HepG2 (cell line): ENCODE results near the gene VEGFA. TPM values are rescaled to one million over a fixed set of nuclear protein-coding genes. Genes with fewer than 3 reads are reported as not detected.

ENCODE experiments used
- AKNA ChIP-seq: sonication (generic); formaldehyde crosslinking; IDR thresholded peaks from 2 replicates; pipeline ENCODE4 v1.4.0; 2020; ENCODE audit warnings: missing genetic modification reagents, borderline replicate concordance
- DR1 ChIP-seq: sonication (generic); formaldehyde crosslinking; IDR thresholded peaks from 2 replicates; pipeline ENCODE4 v1.8.0; 2021; ENCODE audit warnings: mild to moderate bottlenecking, missing genetic modification reagents, inconsistent platforms
- ESRRA ChIP-seq: sonication (generic); formaldehyde crosslinking; IDR thresholded peaks from 2 replicates; pipeline ENCODE4 v1.5.1; 2020; ENCODE audit warnings: mild to moderate bottlenecking, low read depth, missing genetic modification reagents
- HOXA7 ChIP-seq: sonication (generic); formaldehyde crosslinking; IDR thresholded peaks from 2 replicates; pipeline ENCODE4 v1.8.1; 2022; ENCODE audit warnings: mild to moderate bottlenecking, missing genetic modification reagents, moderate library complexity
- JUND ChIP-seq: sonication (generic); formaldehyde crosslinking; IDR thresholded peaks from 2 replicates; pipeline ENCODE4 v1.8.0; 2022; ENCODE audit warnings: mild to moderate bottlenecking, missing genetic modification reagents
- KAT8 ChIP-seq: IDR thresholded peaks from 2 replicates; pipeline ENCODE4 v1.6.1; 2016; ENCODE audit warnings: missing genetic modification reagents, missing compliant biosample characterization
- MAFK ChIP-seq, 2 experiments: IDR thresholded peaks in 1 of 2; conservative IDR thresholded peaks in 1 of 2; 2 replicates each; pipeline ENCODE4 v1.6.1; 2011; ENCODE audit warnings: improper control_type of control experiment in 2 of 2, low read length in 2 of 2
- PHF20 ChIP-seq: sonication (generic); formaldehyde crosslinking; IDR thresholded peaks from 2 replicates; pipeline ENCODE4 v1.5.0; 2020; ENCODE audit warnings: mild to moderate bottlenecking, missing genetic modification reagents
- PHF8 ChIP-seq: sonication (generic); formaldehyde crosslinking; IDR thresholded peaks from 2 replicates; pipeline ENCODE4 v1.5.0; 2020; ENCODE audit warnings: missing genetic modification reagents
- PRPF4 ChIP-seq: fragments of 200-400 bp; formaldehyde crosslinking; IDR thresholded peaks from 2 replicates; pipeline ENCODE4 v1.6.1; 2016; ENCODE audit warnings: low read length, low read depth; ENCODE audit not compliant: poor library complexity, severe bottlenecking
- SOX6 ChIP-seq, 2 experiments: fragments of 450-650 bp in 1 of 2; sonication (generic) in 1 of 2; formaldehyde crosslinking in 1 of 2; IDR thresholded peaks; 2 replicates each; pipeline versions ENCODE4 v1.4.0 to v1.6.1; 2017 to 2020; ENCODE audit warnings: antibody characterized with exemption in 1 of 2, mild to moderate bottlenecking in 1 of 2, missing genetic modification reagents in 1 of 2
- SRY ChIP-seq: sonication (generic); formaldehyde crosslinking; IDR thresholded peaks from 2 replicates; pipeline ENCODE4 v1.8.0; 2022; ENCODE audit warnings: mild to moderate bottlenecking, missing genetic modification reagents
- THAP7 ChIP-seq: sonication (generic); formaldehyde crosslinking; IDR thresholded peaks from 2 replicates; pipeline ENCODE4 v1.8.1; 2023; ENCODE audit warnings: mild to moderate bottlenecking, missing genetic modification reagents
- YY1 ChIP-seq: IDR thresholded peaks from 2 replicates; pipeline ENCODE4 v1.6.1; 2011; ENCODE audit warnings: low read length, low read depth, moderate library complexity, mild to moderate bottlenecking; ENCODE audit not compliant: insufficient read depth, insufficient replicate concordance
- ZFP37 ChIP-seq: sonication (generic); formaldehyde crosslinking; IDR thresholded peaks from 2 replicates; pipeline ENCODE4 v1.4.0; 2020; ENCODE audit warnings: missing genetic modification reagents, borderline replicate concordance
- ZFP62 ChIP-seq: sonication (generic); formaldehyde crosslinking; IDR thresholded peaks from 2 replicates; pipeline ENCODE4 v1.4.0; 2020; ENCODE audit warnings: missing genetic modification reagents
- ZFP82 ChIP-seq: sonication (generic); formaldehyde crosslinking; IDR thresholded peaks from 2 replicates; pipeline ENCODE4 v1.5.1; 2020; ENCODE audit warnings: mild to moderate bottlenecking, missing genetic modification reagents, borderline replicate concordance
- ZNF30 ChIP-seq: sonication (generic); formaldehyde crosslinking; IDR thresholded peaks from 2 replicates; pipeline ENCODE4 v1.5.0; 2020; ENCODE audit warnings: mild to moderate bottlenecking, missing genetic modification reagents
- ZNF501 ChIP-seq: sonication (generic); formaldehyde crosslinking; IDR thresholded peaks from 2 replicates; pipeline ENCODE4 v1.5.1; 2020; ENCODE audit warnings: mild to moderate bottlenecking, moderate library complexity, missing genetic modification reagents
- ZNF550 ChIP-seq: sonication (generic); formaldehyde crosslinking; IDR thresholded peaks from 2 replicates; pipeline ENCODE4 v1.4.0; 2020; ENCODE audit warnings: mild to moderate bottlenecking, missing genetic modification reagents, borderline replicate concordance
- ZNF674 ChIP-seq: sonication (generic); formaldehyde crosslinking; IDR thresholded peaks from 2 replicates; pipeline ENCODE4 v1.5.0; 2020; ENCODE audit warnings: low read depth, mild to moderate bottlenecking, missing genetic modification reagents
- ZNF720 ChIP-seq: sonication (generic); formaldehyde crosslinking; IDR thresholded peaks from 2 replicates; pipeline ENCODE4 v1.4.0; 2020; ENCODE audit warnings: missing genetic modification reagents
- polyA plus RNA-seq, 8 experiments: library from polyadenylated mRNA; depleted of rRNA in 3 of 8; stranded (reverse) in 7 of 8; unstranded in 1 of 8; fragments of >200 nt; fragmentation: Illumina TruSeq in 4 of 8; extraction: Trizol in 4 of 8; gene quantifications; 2 replicates each; pipeline versions ENCODE4 v1.2.1 to v1.2.3, GENCODE V29; 2011 to 2016; ENCODE audit warnings: low read depth in 4 of 8, missing spikeins in 1 of 8, mixed read lengths in 1 of 8; ENCODE audit not compliant: insufficient read depth in 1 of 8
- total RNA-seq, 5 experiments: library from RNA; depleted of rRNA; stranded (reverse); fragments of >200 nt; fragmentation: Illumina TruSeq; extraction: Trizol; gene quantifications; 2 replicates each; pipeline ENCODE4 v1.2.3, GENCODE V29; 2016; ENCODE audit warnings: low read depth in 1 of 5
- TF ChIP-seq, protein P1 (sequence below): sonication (generic); formaldehyde crosslinking; IDR thresholded peaks from 2 replicates; pipeline ENCODE4 v1.8.0; 2023; ENCODE audit warnings: mild to moderate bottlenecking, missing genetic modification reagents

The VEGFA gene
- total and polyA plus RNA-seq, 2 of the 13 experiments (the other 11 are each of a cell fraction or from before 2014, with no cell fraction given) = 68.1 to 629 TPM

DNA sequence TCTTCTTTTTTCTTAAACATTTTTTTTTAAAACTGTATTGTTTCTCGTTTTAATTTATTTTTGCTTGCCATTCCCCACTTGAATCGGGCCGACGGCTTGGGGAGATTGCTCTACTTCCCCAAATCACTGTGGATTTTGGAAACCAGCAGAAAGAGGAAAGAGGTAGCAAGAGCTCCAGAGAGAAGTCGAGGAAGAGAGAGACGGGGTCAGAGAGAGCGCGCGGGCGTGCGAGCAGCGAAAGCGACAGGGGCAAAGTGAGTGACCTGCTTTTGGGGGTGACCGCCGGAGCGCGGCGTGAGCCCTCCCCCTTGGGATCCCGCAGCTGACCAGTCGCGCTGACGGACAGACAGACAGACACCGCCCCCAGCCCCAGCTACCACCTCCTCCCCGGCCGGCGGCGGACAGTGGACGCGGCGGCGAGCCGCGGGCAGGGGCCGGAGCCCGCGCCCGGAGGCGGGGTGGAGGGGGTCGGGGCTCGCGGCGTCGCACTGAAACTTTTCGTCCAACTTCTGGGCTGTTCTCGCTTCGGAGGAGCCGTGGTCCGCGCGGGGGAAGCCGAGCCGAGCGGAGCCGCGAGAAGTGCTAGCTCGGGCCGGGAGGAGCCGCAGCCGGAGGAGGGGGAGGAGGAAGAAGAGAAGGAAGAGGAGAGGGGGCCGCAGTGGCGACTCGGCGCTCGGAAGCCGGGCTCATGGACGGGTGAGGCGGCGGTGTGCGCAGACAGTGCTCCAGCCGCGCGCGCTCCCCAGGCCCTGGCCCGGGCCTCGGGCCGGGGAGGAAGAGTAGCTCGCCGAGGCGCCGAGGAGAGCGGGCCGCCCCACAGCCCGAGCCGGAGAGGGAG, 580 bp downstream of the VEGFA start (continued):
- TF ChIP-seq ZNF674 (CRISPR knock-in tag) (peak; percentile 37; the same call in 1 of the 2 replicates), DR1 (CRISPR knock-in tag) (0 out of 2 replicates have a peak, but pooled peaks have one; percentile 46), ZNF501 (CRISPR knock-in tag) (no peak), ZFP62 (CRISPR knock-in tag) (no peak), THAP7 (CRISPR knock-in tag) (no peak), YY1 (peak; percentile 24), ESRRA (CRISPR knock-in tag) (no peak), PRPF4 (no peak), HOXA7 (CRISPR knock-in tag) (no peak), MAFK (conservative IDR thresholded peaks at IDR 0.05 in 1 of 2, IDR thresholded peaks at IDR 0.05 in 1 of 2; ENCODE audit: low read length in 2 of 2) (no peak), ZNF720 (CRISPR knock-in tag) (no peak), ZFP37 (CRISPR knock-in tag) (no peak), AKNA (CRISPR knock-in tag) (0 out of 2 replicates have a peak, but pooled peaks have one; percentile 14), ZFP82 (0 out of 2 replicates have a peak, but pooled peaks have one; percentile 32), PHF8 (CRISPR knock-in tag) (peak; percentile 13; the same call in 1 of the 2 replicates), JUND (CRISPR knock-in tag) (no peak), PHF20 (CRISPR knock-in tag) (no peak; the same call in 1 of the 2 replicates), SOX6 (IDR thresholded peaks at IDR 0.05) (no peak), SOX6 (CRISPR knock-in tag; IDR thresholded peaks at IDR 0.05) (no peak), KAT8 (CRISPR knock-in tag) (no peak), ZNF30 (CRISPR knock-in tag) (no peak), SRY (CRISPR knock-in tag) (peak; percentile 17; the same call in 1 of the 2 replicates), ZNF550 (CRISPR knock-in tag) (no peak)
- TF ChIP-seq, protein P1, sequence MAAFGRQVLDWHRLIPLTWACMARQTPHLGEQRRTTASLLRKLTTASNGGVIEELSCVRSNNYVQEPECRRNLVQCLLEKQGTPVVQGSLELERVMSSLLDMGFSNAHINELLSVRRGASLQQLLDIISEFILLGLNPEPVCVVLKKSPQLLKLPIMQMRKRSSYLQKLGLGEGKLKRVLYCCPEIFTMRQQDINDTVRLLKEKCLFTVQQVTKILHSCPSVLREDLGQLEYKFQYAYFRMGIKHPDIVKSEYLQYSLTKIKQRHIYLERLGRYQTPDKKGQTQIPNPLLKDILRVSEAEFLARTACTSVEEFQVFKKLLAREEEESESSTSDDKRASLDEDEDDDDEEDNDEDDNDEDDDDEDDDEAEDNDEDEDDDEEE (CRISPR knock-in tag) = no peak
